K562 (cell line): ENCODE data around the gene NFATC3. TPM values are rescaled to one million over a fixed set of nuclear protein-coding genes. Genes with fewer than 3 reads are reported as not detected.

ENCODE experiments used
- CBFB ChIP-seq: sonication (generic); formaldehyde crosslinking; IDR thresholded peaks from 2 replicates; pipeline ENCODE4 v1.4.0; 2020; ENCODE audit warnings: mild to moderate bottlenecking, missing genetic modification reagents
- CTBP1 ChIP-seq: fragments of 450-650 bp; IDR thresholded peaks from 2 replicates; pipeline ENCODE4 v1.6.1; 2016; ENCODE audit warnings: borderline replicate concordance
- ETV5 ChIP-seq: sonication (generic); formaldehyde crosslinking; IDR thresholded peaks from 2 replicates; pipeline ENCODE4 v1.4.0; 2020; ENCODE audit warnings: low read depth, mild to moderate bottlenecking, missing genetic modification reagents
- GTF2E2 ChIP-seq: fragments of 200-800 bp; sonication (Bioruptor generic); IDR thresholded peaks from 2 replicates; pipeline ENCODE4 v1.6.1; 2016; ENCODE audit warnings: missing genetic modification characterization, missing compliant biosample characterization
- HDAC2 ChIP-seq: fragments of 450-650 bp; IDR thresholded peaks from 2 replicates; pipeline ENCODE4 v1.6.1; 2016; ENCODE audit warnings: mild to moderate bottlenecking
- L3MBTL2 ChIP-seq: fragments of 450-650 bp; IDR thresholded peaks from 2 replicates; pipeline ENCODE4 v1.6.1; 2016; ENCODE audit warnings: mild to moderate bottlenecking, moderate library complexity
- PHB2 ChIP-seq: fragments of 450-650 bp; IDR thresholded peaks from 2 replicates; pipeline ENCODE4 v1.6.1; 2017; ENCODE audit warnings: low read depth
- PURB ChIP-seq: sonication (generic); formaldehyde crosslinking; IDR thresholded peaks from 2 replicates; pipeline ENCODE4 v1.9.0; 2021; ENCODE audit warnings: low read depth, mild to moderate bottlenecking, missing genetic modification reagents
- RBM25 ChIP-seq: fragments of 200-400 bp; formaldehyde crosslinking; IDR thresholded peaks from 2 replicates; pipeline ENCODE4 v1.6.1; 2018; ENCODE audit warnings: low read length, low read depth, moderate library complexity; ENCODE audit not compliant: severe bottlenecking
- ZFP36 ChIP-seq: fragments of 150-350 bp; IDR thresholded peaks from 2 replicates; pipeline ENCODE4 v1.6.1; 2018; ENCODE audit warnings: low read length, low read depth; ENCODE audit not compliant: partially characterized antibody
- ZNF232 ChIP-seq: sonication (generic); formaldehyde crosslinking; IDR thresholded peaks from 2 replicates; pipeline ENCODE4 v1.8.0; 2022; ENCODE audit warnings: mild to moderate bottlenecking, missing genetic modification reagents
- ZNF316 ChIP-seq: fragments of 450-650 bp; IDR thresholded peaks from 2 replicates; pipeline ENCODE4 v1.6.1; 2016
- ZNF384 ChIP-seq: IDR thresholded peaks from 2 replicates; pipeline ENCODE4 v1.6.1; 2012; ENCODE audit warnings: low read depth, low read length, improper control_type of control experiment
- ZNF436 ChIP-seq: fragments of 250-450, 450-650 bp; sonication (Bioruptor Pico); formaldehyde crosslinking; IDR thresholded peaks from 2 replicates; pipeline ENCODE4 v1.7.0; 2020; ENCODE audit warnings: mild to moderate bottlenecking
- polyA plus RNA-seq, 8 experiments: library from polyadenylated mRNA; depleted of rRNA in 4 of 8; stranded (reverse) in 5 of 8; unstranded in 3 of 8; fragments of >200 nt; fragmentation: Nextera tagmentation in 2 of 8; fragmentation: Illumina TruSeq in 1 of 8; extraction: Ambion mirVana in 2 of 8; extraction: Trizol in 1 of 8; gene quantifications; 2 replicates each; pipeline versions ENCODE4 v1.2.1 to v1.2.3, GENCODE V29; 2011 to 2014; ENCODE audit warnings: inconsistent platforms in 1 of 8, missing spikeins in 1 of 8
- total RNA-seq, 7 experiments: library from RNA; depleted of rRNA in 6 of 7; stranded (reverse); fragments of >200 nt in 6 of 7; fragmentation: Illumina TruSeq in 2 of 7; extraction: Trizol in 2 of 7; gene quantifications; 2 replicates each; pipeline versions ENCODE4 v1.2.1 to v1.2.3, GENCODE V29; 2011 to 2021; ENCODE audit warnings: low replicate concordance in 1 of 7
- TF ChIP-seq, protein P1 (sequence below): sonication (generic); formaldehyde crosslinking; IDR thresholded peaks from 2 replicates; pipeline ENCODE4 v1.8.0; 2022; ENCODE audit warnings: missing genetic modification reagents, mild to moderate bottlenecking, moderate library complexity, borderline replicate concordance
- TF ChIP-seq, protein P2 (sequence below), 3 experiments: fragments of 200-800 bp in 1 of 3; sonication (Bioruptor generic) in 1 of 3; sonication (generic) in 1 of 3; formaldehyde crosslinking in 1 of 3; IDR thresholded peaks; 2 replicates each; pipeline versions ENCODE4 v1.6.1 to v1.8.0; 2016 to 2022; ENCODE audit warnings: mild to moderate bottlenecking in 2 of 3, missing compliant biosample characterization in 2 of 3, missing genetic modification characterization in 2 of 3, missing genetic modification reagents in 1 of 3
- TF ChIP-seq, protein P3 (sequence below): sonication (generic); formaldehyde crosslinking; IDR thresholded peaks from 2 replicates; pipeline ENCODE4 v1.8.1; 2023; ENCODE audit warnings: missing genetic modification reagents, mild to moderate bottlenecking, borderline replicate concordance
- TF ChIP-seq, protein P4 (sequence below): fragments of 450-650 bp; IDR thresholded peaks from 2 replicates; pipeline ENCODE4 v1.6.1; 2016; ENCODE audit warnings: mild to moderate bottlenecking

The NFATC3 gene
- total and polyA plus RNA-seq, 9 of the 15 experiments (the other 6 are each of a cell fraction or from before 2014, with no cell fraction given), result 15.7 to 98.4 (median 59.4) TPM

DNA sequence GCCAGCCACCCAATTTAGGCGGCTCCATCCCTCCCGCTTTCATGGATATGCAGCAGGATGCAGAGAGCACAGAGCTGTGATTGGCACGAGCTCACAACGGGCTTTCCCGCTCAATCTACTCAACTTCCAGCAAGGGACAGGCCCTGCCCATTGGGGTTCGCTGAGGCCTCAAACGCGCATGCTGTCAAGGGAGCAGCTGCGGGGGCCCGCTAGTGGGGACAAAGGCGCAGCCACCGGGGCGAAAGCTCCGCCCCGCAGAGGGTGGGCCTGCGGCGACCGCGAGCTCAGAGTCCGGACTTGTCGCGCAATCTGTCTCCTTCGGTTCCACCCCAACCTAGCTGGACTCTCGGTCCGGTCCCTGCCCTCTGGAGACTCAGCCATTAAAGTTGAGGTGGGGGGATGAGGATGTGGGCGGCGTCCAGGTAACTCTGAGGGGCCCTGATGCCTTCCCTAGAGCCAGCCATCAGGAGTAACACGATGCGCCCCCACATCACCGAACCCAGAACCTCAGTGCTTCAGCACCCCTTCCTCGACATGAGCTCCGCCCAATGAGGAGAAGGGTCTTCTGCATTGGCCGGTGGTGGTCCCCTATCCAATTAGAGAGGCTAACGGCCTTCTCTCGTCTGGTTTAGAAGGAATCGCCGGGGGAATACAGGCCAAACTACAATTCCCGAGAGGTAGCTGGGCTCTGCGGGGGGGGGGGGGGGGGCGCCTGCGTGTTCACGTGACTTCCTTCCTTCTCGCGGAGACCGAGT lies 489 bp upstream of the NFATC3 start (continued):
- TF ChIP-seq, protein P1, sequence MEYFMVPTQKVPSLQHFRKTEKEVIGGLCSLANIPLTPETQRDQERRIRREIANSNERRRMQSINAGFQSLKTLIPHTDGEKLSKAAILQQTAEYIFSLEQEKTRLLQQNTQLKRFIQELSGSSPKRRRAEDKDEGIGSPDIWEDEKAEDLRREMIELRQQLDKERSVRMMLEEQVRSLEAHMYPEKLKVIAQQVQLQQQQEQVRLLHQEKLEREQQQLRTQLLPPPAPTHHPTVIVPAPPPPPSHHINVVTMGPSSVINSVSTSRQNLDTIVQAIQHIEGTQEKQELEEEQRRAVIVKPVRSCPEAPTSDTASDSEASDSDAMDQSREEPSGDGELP, result peak; percentile 95
- TF ChIP-seq GTF2E2 (no peak; the same call in 1 of the 2 replicates), PURB (CRISPR knock-in tag) (no peak), L3MBTL2 (peak; percentile 99), RBM25 (no peak), ETV5 (CRISPR knock-in tag) (peak; percentile 61; the same call in 1 of the 2 replicates), ZNF232 (CRISPR knock-in tag) (peak; percentile 68; the same call in 1 of the 2 replicates), CTBP1 (peak; percentile 66), ZNF384 (no peak), ZFP36 (peak; percentile 5), ZNF316 (no peak), CBFB (no peak), HDAC2 (0 out of 2 replicates have a peak, but pooled peaks have one; percentile 55), PHB2 (no peak), ZNF436 (no peak)
- TF ChIP-seq, protein P2, sequence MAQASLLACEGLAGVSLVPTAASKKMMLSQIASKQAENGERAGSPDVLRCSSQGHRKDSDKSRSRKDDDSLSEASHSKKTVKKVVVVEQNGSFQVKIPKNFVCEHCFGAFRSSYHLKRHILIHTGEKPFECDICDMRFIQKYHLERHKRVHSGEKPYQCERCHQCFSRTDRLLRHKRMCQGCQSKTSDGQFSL (CRISPR knock-in tag; IDR thresholded peaks at IDR 0.05), result no peak
- TF ChIP-seq, protein P2 (tag; IDR thresholded peaks at IDR 0.05), result peak in 1 of 2 experiments; percentile 100; a peak in 2 of 4 replicates
- TF ChIP-seq, protein P3, sequence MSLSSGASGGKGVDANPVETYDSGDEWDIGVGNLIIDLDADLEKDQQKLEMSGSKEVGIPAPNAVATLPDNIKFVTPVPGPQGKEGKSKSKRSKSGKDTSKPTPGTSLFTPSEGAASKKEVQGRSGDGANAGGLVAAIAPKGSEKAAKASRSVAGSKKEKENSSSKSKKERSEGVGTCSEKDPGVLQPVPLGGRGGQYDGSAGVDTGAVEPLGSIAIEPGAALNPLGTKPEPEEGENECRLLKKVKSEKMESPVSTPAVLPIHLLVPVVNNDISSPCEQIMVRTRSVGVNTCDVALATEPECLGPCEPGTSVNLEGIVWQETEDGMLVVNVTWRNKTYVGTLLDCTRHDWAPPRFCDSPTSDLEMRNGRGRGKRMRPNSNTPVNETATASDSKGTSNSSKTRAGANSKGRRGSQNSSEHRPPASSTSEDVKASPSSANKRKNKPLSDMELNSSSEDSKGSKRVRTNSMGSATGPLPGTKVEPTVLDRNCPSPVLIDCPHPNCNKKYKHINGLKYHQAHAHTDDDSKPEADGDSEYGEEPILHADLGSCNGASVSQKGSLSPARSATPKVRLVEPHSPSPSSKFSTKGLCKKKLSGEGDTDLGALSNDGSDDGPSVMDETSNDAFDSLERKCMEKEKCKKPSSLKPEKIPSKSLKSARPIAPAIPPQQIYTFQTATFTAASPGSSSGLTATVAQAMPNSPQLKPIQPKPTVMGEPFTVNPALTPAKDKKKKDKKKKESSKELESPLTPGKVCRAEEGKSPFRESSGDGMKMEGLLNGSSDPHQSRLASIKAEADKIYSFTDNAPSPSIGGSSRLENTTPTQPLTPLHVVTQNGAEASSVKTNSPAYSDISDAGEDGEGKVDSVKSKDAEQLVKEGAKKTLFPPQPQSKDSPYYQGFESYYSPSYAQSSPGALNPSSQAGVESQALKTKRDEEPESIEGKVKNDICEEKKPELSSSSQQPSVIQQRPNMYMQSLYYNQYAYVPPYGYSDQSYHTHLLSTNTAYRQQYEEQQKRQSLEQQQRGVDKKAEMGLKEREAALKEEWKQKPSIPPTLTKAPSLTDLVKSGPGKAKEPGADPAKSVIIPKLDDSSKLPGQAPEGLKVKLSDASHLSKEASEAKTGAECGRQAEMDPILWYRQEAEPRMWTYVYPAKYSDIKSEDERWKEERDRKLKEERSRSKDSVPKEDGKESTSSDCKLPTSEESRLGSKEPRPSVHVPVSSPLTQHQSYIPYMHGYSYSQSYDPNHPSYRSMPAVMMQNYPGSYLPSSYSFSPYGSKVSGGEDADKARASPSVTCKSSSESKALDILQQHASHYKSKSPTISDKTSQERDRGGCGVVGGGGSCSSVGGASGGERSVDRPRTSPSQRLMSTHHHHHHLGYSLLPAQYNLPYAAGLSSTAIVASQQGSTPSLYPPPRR (CRISPR knock-in tag), result no peak
- TF ChIP-seq, protein P4, sequence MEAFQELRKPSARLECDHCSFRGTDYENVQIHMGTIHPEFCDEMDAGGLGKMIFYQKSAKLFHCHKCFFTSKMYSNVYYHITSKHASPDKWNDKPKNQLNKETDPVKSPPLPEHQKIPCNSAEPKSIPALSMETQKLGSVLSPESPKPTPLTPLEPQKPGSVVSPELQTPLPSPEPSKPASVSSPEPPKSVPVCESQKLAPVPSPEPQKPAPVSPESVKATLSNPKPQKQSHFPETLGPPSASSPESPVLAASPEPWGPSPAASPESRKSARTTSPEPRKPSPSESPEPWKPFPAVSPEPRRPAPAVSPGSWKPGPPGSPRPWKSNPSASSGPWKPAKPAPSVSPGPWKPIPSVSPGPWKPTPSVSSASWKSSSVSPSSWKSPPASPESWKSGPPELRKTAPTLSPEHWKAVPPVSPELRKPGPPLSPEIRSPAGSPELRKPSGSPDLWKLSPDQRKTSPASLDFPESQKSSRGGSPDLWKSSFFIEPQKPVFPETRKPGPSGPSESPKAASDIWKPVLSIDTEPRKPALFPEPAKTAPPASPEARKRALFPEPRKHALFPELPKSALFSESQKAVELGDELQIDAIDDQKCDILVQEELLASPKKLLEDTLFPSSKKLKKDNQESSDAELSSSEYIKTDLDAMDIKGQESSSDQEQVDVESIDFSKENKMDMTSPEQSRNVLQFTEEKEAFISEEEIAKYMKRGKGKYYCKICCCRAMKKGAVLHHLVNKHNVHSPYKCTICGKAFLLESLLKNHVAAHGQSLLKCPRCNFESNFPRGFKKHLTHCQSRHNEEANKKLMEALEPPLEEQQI, result no peak
